ENCODE measurements around the gene IMMP2L.

Gene IMMP2L

DNA sequence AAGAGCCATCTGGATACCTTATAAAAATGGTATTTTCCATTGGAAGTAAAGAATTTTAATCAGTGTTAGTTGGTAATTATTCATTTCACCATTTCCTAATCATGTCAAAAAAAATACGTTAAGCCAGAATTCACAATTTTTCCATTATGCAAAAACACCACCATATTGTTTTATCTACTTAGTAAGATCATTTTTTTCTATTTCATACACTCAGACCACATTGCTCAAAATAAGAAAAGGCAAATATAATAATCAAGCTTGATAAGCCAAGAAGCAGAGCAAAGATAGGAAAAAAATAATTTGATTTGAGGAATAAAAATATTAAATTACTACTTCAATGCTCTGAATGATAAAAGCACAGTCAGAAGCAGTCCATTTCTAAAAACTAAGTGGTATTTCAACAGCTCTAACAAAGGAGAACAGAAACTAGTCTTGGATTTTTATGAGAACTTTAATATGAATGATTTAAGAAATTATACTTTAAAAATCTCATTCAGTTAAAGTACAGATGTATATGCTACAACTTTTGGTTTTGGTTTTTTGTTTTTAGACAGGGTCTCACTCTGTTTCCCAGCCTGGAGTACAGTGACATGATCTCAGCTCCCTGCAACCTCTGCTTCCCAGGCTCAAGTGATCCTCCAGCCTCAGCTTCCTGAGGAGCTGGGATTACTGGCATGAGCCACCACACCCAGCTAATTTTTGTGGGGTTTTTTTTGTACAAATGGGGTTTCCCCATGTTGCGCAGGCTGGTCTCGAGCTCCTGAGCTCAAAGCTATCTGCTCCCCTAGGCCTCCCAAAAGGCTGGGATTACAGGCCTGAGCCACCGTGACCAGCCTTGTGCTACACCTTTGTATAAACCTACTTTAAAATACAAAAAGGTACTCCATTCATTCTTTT is 424.7 kb downstream of the IMMP2L start:
- peak; percentile 1 for DNase-seq

DNA sequence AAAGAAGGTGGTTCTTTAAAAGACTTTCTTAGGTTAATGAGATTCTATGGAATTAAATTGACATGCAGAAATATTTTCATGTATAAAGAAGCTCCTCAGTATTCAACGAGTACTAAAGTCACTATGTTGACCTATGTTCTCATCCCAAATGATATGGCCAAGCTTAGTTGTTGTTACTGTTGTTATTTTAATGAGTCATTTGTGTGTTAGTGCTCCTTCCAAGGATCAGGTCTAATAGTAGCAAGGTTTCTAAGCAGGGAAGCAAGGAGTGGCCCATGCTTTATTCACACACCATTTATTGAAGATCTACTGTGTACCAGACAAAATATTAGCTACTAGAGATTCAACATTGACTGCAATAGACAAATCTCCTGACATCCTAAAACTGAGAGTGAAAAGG is 429.5 kb downstream of the IMMP2L start:
- no peak for DNase-seq

DNA sequence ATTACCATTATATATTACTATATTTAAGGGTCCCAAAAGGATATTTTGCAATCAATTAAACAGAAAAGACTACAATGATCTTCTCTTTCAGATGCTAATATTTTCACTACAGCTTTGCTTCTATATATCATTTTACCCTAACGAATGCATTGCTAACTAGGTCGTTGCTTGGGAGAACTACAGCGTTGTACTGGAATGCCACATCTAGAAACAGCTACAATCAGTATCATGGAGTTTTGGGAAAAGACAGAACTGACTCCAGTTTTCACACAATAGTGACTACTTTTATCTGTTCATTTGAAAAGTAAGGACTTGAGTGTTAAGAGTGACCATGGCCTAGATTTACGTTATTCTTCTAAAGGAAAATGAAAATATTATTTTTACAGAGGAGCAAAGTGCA is 432.9 kb downstream of the IMMP2L start:
- DNase-seq = no peak

- DNase-seq = no peak
Measured at GRCh38 chr7:111126987-111127386, 435.3 kb downstream of the IMMP2L start.

GRCh38 chr7:111115966-111116365 is 446.3 kb downstream of the IMMP2L start:
- no peak for DNase-seq

DNA sequence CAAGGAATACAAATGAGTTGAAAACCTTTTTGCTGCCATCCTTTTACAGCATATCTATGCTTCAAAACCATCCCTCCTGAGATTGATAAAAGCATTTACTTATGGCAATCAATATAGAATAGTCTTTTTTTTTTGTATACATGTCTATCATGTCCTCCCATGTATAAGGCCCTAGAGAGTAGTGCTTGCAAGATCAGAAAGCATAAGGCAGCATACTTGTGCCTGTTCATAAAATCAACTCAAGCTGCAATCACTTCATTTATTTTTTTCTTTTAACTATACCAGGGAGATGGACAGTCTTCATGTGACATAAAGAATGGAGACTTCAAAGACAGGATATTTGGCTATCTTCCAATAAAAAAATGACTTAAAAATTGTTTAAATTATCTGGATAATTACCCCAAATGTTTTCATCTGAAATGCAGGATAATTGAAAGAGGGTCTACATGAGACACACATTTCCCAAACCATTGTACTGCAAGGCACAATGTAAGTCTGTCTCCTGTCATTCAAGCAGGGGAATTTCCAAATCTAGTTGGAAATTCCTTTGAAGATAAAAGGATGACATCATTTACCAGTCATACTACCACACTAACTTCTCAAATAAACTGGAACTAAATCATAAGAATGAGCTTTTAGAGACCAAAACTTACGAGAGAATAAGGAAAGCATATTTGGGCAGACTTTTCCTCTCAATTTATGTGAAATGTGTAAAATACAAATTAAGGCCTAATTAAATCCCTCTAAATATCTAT is 448.9 kb downstream of the IMMP2L start:
- DNase-seq = no peak

DNA sequence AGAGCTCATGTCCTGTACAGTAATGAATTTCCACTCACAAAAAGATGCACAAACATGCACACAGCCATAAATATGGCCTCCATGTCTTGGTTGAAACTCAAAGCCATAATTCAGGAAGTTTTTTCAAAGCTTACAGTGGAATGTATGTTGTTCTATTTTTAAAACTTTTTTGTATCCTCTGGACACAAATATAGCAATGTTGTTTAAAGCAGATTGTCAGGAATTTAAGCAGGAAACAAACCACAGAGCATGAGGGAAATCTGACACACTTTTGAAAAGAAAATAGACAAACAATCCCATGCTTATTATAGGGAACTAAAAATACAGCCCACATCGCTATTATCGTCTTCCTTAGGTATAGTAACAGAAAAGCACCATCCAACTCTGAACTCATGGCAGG is 449.9 kb downstream of the IMMP2L start:
- no peak for DNase-seq

DNA sequence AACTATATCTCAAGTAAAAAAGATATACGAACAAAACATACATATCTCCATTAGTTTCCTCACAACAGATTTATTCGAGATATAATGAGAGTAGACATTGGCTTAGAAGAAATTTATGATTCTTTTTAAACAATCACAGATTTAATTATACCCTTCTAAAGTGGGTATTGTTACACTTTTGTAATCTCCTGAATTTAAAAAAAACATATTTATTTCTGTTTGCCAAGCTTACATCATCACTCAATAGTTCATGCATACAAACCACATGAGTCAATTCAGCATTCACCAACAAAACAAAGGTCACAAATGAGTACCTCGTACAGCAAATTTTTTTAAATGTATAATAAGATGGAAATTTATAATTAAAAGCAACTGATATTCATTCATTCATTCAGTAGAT is 453.8 kb downstream of the IMMP2L start:
- DNase-seq = no peak

GRCh38 chr7:111108000-111108399 is 454.3 kb downstream of the IMMP2L start:
- DNase-seq = no peak

DNA sequence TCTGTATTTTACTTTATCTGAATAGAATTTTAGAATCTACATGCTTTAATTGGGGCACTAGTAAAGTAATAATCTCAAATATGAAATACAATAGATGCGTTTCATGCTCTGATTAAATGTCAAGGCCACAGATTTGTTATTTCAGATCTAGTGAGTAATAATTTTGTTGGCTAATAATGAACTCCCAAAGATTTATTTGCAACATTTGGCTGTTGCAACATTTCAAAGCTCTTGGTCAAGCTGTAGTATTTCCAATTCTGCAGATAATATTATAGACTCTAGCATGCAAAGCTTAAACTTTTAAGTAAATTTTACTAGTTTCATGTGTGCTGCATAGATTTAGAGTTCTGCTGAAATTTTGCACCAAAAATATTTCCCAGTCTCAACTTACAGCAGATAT is 454.7 kb downstream of the IMMP2L start:
- no peak for DNase-seq

DNA sequence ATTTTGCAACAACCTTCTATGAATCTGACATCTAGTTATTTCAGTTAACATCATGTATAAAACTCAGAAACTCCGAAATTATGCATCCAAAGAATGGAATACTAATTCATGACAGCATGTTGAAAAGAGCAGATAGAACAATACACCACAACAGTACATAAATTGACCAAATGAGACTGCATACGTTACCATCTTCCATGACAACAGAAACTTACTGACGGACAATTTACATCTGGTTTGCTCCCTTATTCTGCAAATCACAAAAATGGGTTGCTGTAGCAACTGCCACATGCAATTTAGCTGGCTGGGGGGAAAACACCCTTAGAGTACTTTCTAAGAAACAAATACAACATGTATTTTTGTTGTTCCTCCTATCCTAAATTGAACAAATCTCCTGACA is 457.0 kb downstream of the IMMP2L start:
- DNase-seq = no peak

GRCh38 chr7:111104710-111105109 is 457.6 kb downstream of the IMMP2L start:
- no peak for DNase-seq

DNA sequence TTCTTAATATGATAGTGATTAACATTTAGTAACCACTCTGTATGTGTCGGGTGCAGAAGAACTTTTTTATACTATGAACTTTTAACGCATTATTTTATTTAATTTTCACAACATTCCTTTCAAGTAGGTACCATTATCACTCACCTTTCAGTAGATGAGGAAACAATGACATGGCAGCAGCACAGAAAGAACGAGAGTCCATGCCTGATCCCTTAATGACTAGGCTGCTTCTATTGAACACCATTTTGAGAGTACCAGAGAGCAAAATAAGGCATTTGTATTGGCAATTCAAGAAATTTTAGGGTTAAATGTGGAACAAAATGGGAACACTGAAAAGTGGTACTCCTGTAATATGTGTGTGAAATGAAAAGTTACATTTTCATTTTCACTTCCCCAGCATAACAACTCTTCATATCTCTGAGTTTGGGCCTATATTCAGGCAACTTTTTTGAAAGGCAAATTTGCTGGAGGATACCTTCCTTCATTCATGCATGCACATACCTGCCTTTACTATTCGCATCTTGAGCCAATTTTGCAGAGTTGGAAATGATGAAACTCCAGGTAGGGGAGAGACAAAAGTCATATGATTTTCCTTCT is 458.5 kb downstream of the IMMP2L start:
- no peak for DNase-seq

DNA sequence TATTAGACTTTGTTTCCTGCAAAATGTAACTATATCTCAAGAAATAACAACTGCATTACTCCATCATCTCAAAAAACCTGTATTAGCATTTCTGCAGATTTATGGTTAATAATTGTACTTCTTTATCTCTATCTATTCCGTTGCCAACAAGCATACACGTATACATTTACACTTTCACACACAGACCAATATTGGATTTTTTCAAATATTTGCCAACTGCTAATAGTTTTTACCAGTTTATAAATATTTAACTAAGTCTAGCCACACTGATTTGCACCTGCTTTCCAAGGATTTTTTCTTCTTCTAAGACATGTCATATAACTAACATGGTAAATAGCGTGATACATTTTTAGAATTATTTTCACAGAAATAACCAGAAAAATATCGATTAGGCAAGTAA is 459.2 kb downstream of the IMMP2L start:
- no peak for DNase-seq

GRCh38 chr7:111101856-111102646 is 460.2 kb downstream of the IMMP2L start:
- DNase-seq = no peak

DNA sequence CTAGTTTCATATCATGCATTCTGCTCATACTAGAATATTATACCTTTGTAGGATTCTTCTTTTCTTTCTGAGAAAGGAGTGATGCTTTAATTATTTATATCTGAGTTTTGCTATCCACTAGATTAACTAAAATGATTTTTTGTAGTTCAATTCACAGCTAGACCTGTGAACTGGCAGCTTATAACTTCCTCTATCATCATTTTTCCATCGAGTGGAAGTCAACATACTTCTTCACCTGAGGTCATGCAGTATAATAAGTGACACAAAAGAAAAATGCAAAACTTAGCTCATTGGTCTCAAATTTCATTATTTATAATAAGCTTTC is 463.4 kb downstream of the IMMP2L start:
- no peak for DNase-seq

DNA sequence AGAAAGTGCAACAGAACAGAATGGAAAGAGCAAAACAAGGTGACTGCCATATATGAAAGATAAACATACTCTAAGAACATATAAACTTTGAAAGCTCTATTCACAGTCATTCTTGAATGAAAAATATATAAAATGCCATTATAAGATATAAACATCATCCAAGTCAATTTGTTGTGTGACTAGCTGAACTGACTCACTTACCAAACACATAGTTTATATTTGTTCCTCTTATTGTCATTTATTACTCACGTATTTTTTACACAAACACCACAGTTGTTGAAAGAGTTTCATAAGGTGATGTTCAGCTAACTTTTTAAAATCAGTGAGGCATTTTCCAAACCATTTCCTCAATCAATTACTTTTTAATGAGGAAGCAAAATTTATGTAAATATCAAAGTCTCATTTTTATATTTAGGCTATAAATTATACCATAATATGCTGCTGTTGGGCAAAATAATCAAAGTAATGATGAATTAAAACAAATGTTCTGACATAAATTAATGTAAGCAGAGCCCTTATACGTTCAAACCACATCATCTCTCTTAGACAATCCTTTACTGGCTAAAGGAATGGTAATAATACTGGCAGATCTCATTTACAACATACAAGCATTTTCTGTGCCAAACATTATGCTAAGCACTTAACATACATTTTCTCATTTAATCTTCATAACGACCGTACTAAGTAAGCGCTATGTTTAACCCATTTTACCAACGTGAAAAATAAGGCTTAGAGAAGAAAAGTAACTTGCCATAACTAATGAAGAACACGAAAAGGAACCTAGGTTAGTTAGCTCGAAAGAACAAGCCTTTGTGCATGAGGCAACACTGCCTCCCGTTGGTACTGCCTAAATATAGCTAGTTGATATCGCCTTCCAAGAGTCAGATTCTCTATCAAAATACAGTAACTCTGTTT is 464.0 kb downstream of the IMMP2L start:
- DNase-seq = peak; percentile 38

DNA sequence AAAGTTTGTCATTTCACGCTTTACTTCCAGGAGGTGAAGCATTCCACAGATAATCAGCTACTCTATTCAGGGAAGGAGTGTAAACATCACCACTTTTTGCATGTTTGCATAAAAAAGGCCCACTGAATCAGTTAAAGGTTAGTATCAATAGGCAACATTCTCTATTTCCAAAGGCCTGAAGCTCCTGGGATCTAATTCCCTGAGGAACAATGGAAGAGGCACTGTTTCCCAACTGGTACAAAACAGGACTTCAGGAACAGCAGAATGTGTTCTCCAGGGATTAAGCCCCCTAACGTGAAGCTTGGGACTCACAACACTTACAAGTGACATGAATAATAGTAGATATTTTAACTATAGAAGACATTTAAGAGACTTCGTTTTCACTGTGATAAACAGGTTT is 465.3 kb downstream of the IMMP2L start:
- DNase-seq = no peak

DNA sequence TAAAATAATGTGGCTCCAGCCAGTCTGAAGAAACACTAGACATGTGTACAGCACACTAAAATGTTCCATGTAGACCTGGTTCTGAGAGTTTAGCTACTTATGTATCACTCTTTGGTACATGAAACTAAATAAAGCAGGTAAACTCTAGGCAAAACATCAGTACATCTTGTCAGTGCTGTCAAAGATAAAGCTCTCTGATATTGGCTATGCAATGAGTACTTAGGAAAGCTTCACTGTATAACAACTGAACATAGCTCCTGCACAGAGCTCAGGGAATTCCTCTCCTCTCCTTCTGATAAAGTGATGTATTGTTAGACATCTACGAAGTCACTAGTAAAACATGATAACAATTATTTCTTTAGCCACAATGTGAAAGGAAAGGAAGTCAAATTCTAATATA is 467.9 kb downstream of the IMMP2L start:
- DNase-seq = no peak

DNA sequence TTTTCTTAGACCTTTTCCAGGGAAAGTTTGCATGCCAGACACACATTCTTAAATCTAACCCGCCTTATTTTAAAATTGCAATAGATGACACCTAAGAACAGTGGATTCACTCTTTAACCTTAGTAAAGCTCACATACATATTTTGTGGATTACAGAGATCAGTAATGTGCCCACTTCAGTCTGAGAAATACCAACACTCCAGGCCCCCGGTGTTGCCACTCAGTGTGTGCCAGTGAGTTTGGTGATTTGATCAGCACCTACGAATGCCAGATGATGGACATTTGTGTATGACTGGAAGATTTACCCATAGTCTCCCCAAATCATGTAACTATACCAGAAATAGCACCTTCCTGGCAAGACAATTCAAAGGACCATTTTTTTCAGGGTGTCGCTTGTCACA is 468.8 kb downstream of the IMMP2L start:
- DNase-seq = no peak

- DNase-seq = no peak
Measured at GRCh38 chr7:111092406-111093236, 469.7 kb downstream of the IMMP2L start.

Measured in activated effector memory CD4-positive, alpha-beta T cell treated with Interleukin-2 at 50 U/mL for 16 hours (primary cell).